GM18873 (cell line): ENCODE results near the gene DMRT1.

Experiments
- ATAC-seq: cut with Tn5 transposase; IDR thresholded peaks from one replicate; pipeline ENCODE4 v1.9.1; 2021; ENCODE audit warnings: mild to moderate bottlenecking, moderate library complexity, moderate number of reproducible peaks; ENCODE audit not compliant: unreplicated experiment, low FRiP score

The DMRT1 gene

GRCh38 chr9:969310-970150 is 128.0 kb downstream of the DMRT1 start:
- ATAC-seq = no peak

GRCh38 chr9:970151-970996 is 128.9 kb downstream of the DMRT1 start:
- ATAC-seq = no peak

- ATAC-seq = no peak
These were observed 130.5 kb downstream of the DMRT1 start for GRCh38 chr9:971901-972500.

- ATAC-seq = no peak
These were observed 131.2 kb downstream of the DMRT1 start for GRCh38 chr9:972501-973294.

- ATAC-seq = no peak
These were observed 131.9 kb downstream of the DMRT1 start for GRCh38 chr9:973295-973834.

GRCh38 chr9:974031-974995 is 132.8 kb downstream of the DMRT1 start:
- ATAC-seq = no peak

- no peak for ATAC-seq
These were observed 133.7 kb downstream of the DMRT1 start for GRCh38 chr9:974996-975739.

- no peak for ATAC-seq
These were observed 134.3 kb downstream of the DMRT1 start for GRCh38 chr9:975740-976257.

- ATAC-seq = no peak
These were observed 134.9 kb downstream of the DMRT1 start, which contains the start of gene DMRT3 for GRCh38 chr9:976258-976942. DMRT3 (plus strand) TSS chr9:976655; CDS start chr9:977002, 347 bp downstream.

- ATAC-seq = no peak
These were observed 135.7 kb downstream of the DMRT1 start for GRCh38 chr9:976943-977837.

GRCh38 chr9:977838-978830 is 136.6 kb downstream of the DMRT1 start:
- no peak for ATAC-seq

GRCh38 chr9:979983-980382 is 138.5 kb downstream of the DMRT1 start:
- no peak for ATAC-seq

GRCh38 chr9:980640-981039 is 139.1 kb downstream of the DMRT1 start:
- no peak for ATAC-seq

GRCh38 chr9:981491-981898 is 140.0 kb downstream of the DMRT1 start:
- no peak for ATAC-seq
